Kidney epithelial cell (primary cell): ENCODE results near the gene BCORL1. TPM values are rescaled to one million over a fixed set of nuclear protein-coding genes. Genes with fewer than 3 reads are reported as not detected.

Experiments
- DNase-seq: peaks from one replicate; pipeline ENCODE4 v3.0.0-alpha.2; 2010; ENCODE audit warnings: low read depth
- H3K27me3 ChIP-seq: 2 replicates; pipeline ENCODE4 v1.6.0; 2011; ENCODE audit warnings: low read length; ENCODE audit not compliant: control insufficient read depth, insufficient read depth
- H3K36me3 ChIP-seq: 2 replicates; pipeline ENCODE4 v1.5.1; 2011; ENCODE audit warnings: low read length; ENCODE audit not compliant: control insufficient read depth, insufficient read depth
- H3K4me3 ChIP-seq: 2 replicates; pipeline ENCODE4 v1.5.1; 2011; ENCODE audit warnings: low read depth, mild to moderate bottlenecking, control low read depth, low read length
- total RNA-seq: library from RNA; depleted of rRNA; stranded (reverse); fragments of >200 nt; gene quantifications from 2 replicates; pipeline ENCODE4 v1.2.3, GENCODE V29; 2015
- TF ChIP-seq, protein P1 (sequence below): IDR thresholded peaks from 2 replicates; pipeline ENCODE4 v1.5.1; 2011; ENCODE audit warnings: mild to moderate bottlenecking, moderate library complexity, low read length, control low read depth, inconsistent platforms; ENCODE audit not compliant: insufficient read depth, poor library complexity, severe bottlenecking

Gene BCORL1
- total RNA-seq, 1 donor from 2014 or later, result 4.8 TPM

DNA sequence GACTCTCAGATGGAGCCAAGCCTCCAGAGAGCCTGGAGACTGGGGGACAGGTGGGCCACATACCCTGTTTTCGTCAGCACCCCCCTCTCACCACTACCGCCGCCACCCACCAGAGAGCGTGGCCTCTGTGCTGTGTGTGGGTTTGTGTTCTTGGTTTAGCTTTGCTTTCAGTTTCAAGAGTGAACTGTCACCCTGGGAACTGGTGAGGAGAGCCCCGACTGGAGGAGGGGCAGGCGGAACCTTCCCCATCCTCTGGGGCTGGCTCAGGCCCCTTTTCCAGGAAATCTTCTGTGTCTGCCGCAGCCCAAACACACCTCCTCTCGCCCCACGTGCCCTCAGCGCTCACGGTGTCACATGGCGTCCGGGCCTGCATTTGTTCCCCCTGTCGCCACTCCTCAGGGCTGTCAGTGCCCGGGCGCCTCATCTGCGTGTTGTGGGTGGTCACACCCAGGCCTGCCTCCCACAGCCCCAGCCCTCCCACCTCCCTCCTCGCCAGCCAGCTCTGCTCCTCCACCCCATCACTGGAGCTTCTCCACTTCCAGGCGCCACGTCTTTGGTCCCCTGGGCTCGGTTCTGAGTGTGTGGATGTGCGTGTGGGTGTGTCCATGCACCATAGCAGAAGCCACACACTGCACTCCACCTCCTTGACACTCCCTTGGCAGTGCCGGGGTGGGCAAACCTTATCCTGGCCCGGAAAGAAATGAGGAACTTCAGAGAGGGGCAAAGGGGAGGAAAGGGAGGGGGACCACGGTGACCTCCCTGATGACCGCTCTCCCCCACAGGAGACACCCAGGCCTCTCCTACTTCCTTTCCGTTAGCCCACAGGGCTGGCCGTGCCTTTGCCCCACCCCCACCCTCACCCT is 100.0 kb downstream of the BCORL1 start:
- Histone ChIP-seq H3K27me3 (no peaks in the 10 kb centered on the region), H3K4me3 (no peak overlapping the region), H3K36me3 (peaks cover 2% of the 10 kb centered on the region)
- DNase-seq, result no peak
- TF ChIP-seq, protein P1, sequence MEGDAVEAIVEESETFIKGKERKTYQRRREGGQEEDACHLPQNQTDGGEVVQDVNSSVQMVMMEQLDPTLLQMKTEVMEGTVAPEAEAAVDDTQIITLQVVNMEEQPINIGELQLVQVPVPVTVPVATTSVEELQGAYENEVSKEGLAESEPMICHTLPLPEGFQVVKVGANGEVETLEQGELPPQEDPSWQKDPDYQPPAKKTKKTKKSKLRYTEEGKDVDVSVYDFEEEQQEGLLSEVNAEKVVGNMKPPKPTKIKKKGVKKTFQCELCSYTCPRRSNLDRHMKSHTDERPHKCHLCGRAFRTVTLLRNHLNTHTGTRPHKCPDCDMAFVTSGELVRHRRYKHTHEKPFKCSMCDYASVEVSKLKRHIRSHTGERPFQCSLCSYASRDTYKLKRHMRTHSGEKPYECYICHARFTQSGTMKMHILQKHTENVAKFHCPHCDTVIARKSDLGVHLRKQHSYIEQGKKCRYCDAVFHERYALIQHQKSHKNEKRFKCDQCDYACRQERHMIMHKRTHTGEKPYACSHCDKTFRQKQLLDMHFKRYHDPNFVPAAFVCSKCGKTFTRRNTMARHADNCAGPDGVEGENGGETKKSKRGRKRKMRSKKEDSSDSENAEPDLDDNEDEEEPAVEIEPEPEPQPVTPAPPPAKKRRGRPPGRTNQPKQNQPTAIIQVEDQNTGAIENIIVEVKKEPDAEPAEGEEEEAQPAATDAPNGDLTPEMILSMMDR, result no peak

DNA sequence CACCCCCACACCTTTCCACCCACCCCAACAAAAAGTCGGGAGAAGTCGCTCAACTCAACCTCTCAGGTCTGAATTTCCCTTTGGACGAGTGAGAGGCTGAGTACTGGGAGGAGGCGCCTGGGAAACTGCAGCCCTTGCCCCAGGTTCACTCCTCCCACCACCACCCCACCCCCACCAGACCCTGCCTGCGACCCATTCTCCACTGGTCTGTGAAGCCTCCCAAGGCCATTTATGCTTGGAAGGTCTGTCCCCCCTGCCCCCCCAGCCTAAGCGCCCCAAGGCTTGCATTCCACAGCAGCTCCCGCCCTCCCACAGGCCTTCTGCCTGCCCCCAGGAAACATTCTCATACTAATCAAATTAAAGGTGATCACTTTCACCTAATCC is 100.7 kb downstream of the BCORL1 start:
- Histone ChIP-seq H3K4me3 (no peak overlapping the region), H3K27me3 (no peaks in the 10 kb centered on the region), H3K36me3 (peaks cover 2% of the 10 kb centered on the region)
- TF ChIP-seq, protein P1, result no peak
- DNase-seq, result no peak

DNA sequence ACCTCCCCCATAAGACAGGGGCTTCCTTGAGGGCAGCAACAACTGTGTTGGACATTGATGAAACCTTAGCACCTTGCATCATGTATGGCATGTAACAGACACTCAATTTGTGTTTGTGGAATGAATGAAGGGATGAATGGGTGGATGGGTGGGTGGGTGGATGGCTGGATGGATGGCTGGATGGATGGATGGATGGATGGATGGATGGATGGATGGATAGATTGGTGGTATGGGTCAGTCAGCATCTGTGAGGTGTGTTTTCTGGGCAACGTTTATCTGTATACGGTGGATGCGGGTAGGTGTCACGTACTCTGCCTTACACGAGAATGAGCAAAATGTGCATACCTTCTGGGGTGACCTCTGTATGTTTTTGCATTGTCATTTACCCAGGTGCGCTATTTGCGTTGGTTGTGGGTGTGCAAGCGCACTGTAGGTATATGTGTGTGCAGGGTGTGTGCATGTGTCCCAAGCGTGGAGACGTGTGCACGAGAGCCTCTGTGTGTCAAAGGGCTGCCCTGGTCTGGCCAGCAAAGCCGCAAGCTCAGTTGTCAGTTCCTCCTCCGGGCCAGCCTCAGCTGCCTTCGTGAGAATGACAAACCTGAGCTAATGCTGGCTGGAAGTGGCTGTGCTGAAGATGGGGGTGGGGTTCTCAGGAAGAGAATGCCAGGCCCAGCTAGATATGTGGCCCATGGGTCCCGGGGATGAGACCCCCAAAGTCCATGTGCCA is 101.4 kb downstream of the BCORL1 start:
- TF ChIP-seq, protein P1, result no peak
- H3K36me3 ChIP-seq, result peaks cover 2% of the 10 kb centered on the region
- no peak for DNase-seq
- no peaks in the 10 kb centered on the region for H3K27me3 ChIP-seq
- H3K4me3 ChIP-seq, result no peak overlapping the region

DNA sequence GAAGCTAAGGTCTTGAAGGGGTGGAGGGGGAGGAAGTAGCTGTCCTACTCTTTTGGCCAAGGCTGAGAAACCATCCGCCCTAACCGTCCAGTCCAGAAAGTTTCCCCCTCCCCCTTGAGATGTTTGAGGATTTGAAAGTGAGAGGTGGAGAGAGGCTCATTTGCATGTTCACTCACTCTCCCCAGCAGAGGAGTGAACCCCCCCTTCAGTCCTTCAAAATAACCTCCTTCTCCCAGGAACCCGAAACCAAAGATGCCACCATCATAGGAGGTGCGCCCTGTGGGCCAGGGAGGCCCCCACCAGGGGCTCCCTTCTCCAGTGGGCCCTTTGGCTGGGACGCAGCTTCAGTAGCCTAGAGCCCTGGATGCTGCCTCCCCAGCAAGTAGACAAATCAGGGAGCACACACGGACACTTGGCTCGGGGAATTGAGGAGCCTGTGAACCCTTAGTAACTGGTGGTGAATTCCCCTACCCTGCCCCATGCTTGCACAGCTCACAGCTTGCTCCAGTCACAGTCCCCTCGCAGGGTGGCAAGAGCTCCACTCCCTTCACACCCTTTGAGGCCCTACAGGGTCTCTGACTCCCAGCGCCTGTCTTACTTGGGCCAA is 102.3 kb downstream of the BCORL1 start:
- TF ChIP-seq, protein P1, result no peak
- H3K4me3 ChIP-seq, result no peak overlapping the region
- no peak for DNase-seq
- peaks cover 2% of the 10 kb centered on the region for H3K36me3 ChIP-seq
- H3K27me3 ChIP-seq, result no peaks in the 10 kb centered on the region

DNA sequence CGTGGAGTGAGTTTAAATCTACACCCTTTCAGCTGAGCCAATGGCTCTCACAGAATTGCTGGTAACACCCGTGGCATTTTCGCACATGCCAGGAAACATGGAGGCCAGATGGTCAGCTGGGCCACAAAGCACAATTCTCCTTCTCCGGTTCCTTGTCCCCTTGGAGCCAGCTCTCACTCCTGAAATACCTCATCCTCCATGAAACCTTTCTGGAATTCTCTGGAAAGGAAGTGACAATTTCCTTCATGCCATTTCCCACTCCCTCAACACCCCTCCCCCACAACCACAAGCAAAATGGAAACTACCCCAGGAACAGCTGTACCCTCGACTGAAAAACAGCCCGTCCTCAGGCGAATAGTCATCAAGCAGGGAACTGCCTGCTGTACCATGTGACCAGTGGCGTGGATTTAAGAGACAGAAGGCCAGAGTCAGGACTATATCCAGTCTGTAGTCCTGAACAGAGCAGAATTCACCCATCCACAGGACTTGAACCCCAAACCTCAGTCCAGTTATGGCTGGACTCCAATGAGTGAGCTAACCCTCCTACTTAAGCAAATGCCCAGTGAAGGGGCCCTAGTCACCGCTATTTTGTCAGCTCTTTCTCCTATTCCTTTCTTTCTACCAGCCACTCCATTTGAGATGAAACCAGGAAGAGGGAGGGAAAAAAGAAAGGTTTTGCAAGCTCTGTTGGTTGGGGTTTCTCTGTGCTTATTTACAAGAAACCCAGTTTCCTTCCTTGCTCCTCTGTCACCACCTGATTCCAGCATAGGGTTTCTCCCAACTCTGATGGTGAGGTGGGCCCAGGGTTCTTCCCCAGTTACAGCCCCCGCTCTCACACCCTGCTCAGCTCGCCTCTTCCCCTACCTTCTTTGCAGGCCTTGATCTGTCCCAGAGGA is 103.4 kb downstream of the BCORL1 start:
- TF ChIP-seq, protein P1, result no peak

More for the DNA sequence above, 103.4 kb downstream of the BCORL1 start:
- DNase-seq, result no peak
- H3K27me3 ChIP-seq, result no peaks in the 10 kb centered on the region
- no peak overlapping the region for H3K4me3 ChIP-seq
- H3K36me3 ChIP-seq, result peaks cover 2% of the 10 kb centered on the region
